Sigmoid colon (tissue), 4 donors: ENCODE results near the gene GP2.

Source experiments
- EP300 ChIP-seq, 4 donors: sonication (generic); formaldehyde crosslinking; IDR thresholded peaks; one replicate each; pipeline ENCODE4 v1.6.1; 2017; ENCODE audit warnings: antibody characterized with exemption in 4 of 4
- POLR2A ChIP-seq, 2 donors: fragments of 450-650 bp; IDR thresholded peaks; one replicate each; pipeline ENCODE4 v1.6.1; 2016; ENCODE audit warnings: antibody characterized with exemption in 2 of 2, mild to moderate bottlenecking in 2 of 2, moderate library complexity in 2 of 2
- TF ChIP-seq, protein P1 (sequence below), 4 experiments: fragments of 450-650 bp in 3 of 4; fragments of 200-600 bp in 1 of 4; IDR thresholded peaks; one replicate each; pipeline ENCODE4 v1.5.1; 2016 to 2019; ENCODE audit warnings: antibody characterized with exemption in 4 of 4, mild to moderate bottlenecking in 3 of 4, moderate library complexity in 2 of 4

DNA sequence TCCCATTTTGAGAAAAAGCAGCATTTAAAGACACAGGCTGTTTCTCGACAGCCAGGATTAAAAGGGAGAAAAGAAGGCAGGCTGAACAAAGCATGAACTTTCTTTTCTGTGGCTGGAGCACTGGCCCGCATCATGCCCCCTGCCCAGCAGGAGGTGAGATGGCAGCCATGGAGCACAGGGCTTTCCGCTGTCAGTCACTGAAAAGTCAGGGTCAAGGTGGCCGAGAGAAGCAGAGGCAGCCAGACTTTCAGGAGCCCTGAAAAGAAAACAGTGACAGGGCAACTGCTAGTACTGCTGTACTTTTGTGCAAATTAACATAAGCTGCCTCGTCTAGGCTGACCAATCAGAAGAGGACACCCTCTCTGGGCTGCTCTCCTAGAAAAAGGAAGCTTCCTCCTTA, 5.8 kb upstream of the GP2 start:
- no peak for TF ChIP-seq POLR2A (IDR thresholded peaks at IDR 0.05)
- TF ChIP-seq, protein P1, sequence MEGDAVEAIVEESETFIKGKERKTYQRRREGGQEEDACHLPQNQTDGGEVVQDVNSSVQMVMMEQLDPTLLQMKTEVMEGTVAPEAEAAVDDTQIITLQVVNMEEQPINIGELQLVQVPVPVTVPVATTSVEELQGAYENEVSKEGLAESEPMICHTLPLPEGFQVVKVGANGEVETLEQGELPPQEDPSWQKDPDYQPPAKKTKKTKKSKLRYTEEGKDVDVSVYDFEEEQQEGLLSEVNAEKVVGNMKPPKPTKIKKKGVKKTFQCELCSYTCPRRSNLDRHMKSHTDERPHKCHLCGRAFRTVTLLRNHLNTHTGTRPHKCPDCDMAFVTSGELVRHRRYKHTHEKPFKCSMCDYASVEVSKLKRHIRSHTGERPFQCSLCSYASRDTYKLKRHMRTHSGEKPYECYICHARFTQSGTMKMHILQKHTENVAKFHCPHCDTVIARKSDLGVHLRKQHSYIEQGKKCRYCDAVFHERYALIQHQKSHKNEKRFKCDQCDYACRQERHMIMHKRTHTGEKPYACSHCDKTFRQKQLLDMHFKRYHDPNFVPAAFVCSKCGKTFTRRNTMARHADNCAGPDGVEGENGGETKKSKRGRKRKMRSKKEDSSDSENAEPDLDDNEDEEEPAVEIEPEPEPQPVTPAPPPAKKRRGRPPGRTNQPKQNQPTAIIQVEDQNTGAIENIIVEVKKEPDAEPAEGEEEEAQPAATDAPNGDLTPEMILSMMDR (IDR thresholded peaks at IDR 0.05) = no peak
- TF ChIP-seq EP300 (IDR thresholded peaks at IDR 0.05) = no peak
